Uterine smooth muscle cell (primary cell): ENCODE measurements around the gene CYP1A2. TPM values are rescaled to one million over a fixed set of nuclear protein-coding genes. Genes with fewer than 3 reads are reported as not detected.

Experiments
- total RNA-seq: library from RNA; depleted of rRNA; stranded (reverse); fragments of >200 nt; gene quantifications from 2 replicates; pipeline ENCODE4 v1.2.3, GENCODE V29; 2014

The CYP1A2 gene
- total RNA-seq, result not detected in 2 replicates

GRCh38 chr15:74748322-74748946 is at the start of gene CYP1A2:
Gene CYP1A2, plus strand, starts transcription at chr15:74748845. Its CDS starts 894 bp downstream, at chr15:74749739.

GRCh38 chr15:74725225-74725774 is 23.3 kb upstream of the CYP1A2 start, which contains the start of gene CYP1A1:
Gene CYP1A1, minus strand, starts transcription at chr15:74725528. Its CDS starts 2,431 bp downstream, at chr15:74723097.

GRCh38 chr15:74781431-74782258 is 33.0 kb downstream of the CYP1A2 start, which contains the start of gene CSK:
Gene CSK, plus strand, starts transcription at chr15:74782080. Its CDS starts 16,218 bp downstream, at chr15:74798298.

Other genes with a start within 250 kb of the CYP1A2 start
- gene ARID3B, start 207.6 kb upstream of the CYP1A2 start, total RNA-seq, result 1.4 and 1.5 TPM in 2 replicates
- gene CLK3, start 133.0 kb upstream of the CYP1A2 start, total RNA-seq, result 57.1 and 60.5 TPM in 2 replicates
- gene EDC3, start 52.8 kb upstream of the CYP1A2 start, total RNA-seq, result 11.4 and 15.4 TPM in 2 replicates
- 0.12 TPM in 1 of 2 replicates, not detected in the other for gene CYP1A1, start 23.3 kb upstream of the CYP1A2 start, total RNA-seq
- gene CSK, start 33.2 kb downstream of the CYP1A2 start, total RNA-seq, result 26.5 and 32.9 TPM in 2 replicates
- 0.11 TPM in 1 of 2 replicates, not detected in the other for gene LMAN1L, start 64.0 kb downstream of the CYP1A2 start, total RNA-seq
- gene CPLX3, start 77.8 kb downstream of the CYP1A2 start, total RNA-seq, result not detected in 2 replicates
- 15.2 and 15.8 TPM in 2 replicates for gene ULK3, start 94.3 kb downstream of the CYP1A2 start, total RNA-seq
- 21.2 and 22.6 TPM in 2 replicates for gene SCAMP2, start 124.5 kb downstream of the CYP1A2 start, total RNA-seq
- gene MPI, start 141.2 kb downstream of the CYP1A2 start, total RNA-seq, result 59.5 and 65.6 TPM in 2 replicates
- 48.5 and 56.0 TPM in 2 replicates for gene FAM219B, start 158.0 kb downstream of the CYP1A2 start, total RNA-seq
- 34.6 and 45.7 TPM in 2 replicates for gene COX5A, start 189.2 kb downstream of the CYP1A2 start, total RNA-seq
- 2.1 and 2.9 TPM in 2 replicates for gene RPP25, start 207.9 kb downstream of the CYP1A2 start, total RNA-seq
- gene SCAMP5, start 246.7 kb downstream of the CYP1A2 start, total RNA-seq, result 0.44 and 2.0 TPM in 2 replicates